HEK293 (cell line): Measurements from ENCODE around the gene UGT1A4.
A peak's percentile ranks its signal among the peaks of the same experiment; 100 is the strongest.

Experiments
- CTCF ChIA-PET: fragments of 350-600 bp; formaldehyde crosslinking; extraction: SDS; loops from one replicate; lab custom pipeline; 2021; ENCODE audit warnings: antibody characterized with exemption; lab: Yijun Ruan, JAX
- POLR2A ChIA-PET: fragments of 300-600 bp; formaldehyde crosslinking; extraction: SDS; loops from one replicate; lab custom pipeline; 2020; ENCODE audit warnings: antibody characterized with exemption, inconsistent platforms; lab: Yijun Ruan, JAX
- H3K27ac ChIP-seq: fragments of 200-500 bp; sonication (Bioruptor generic); 2 replicates; pipeline ENCODE4 v1.5.1; 2014; ENCODE audit warnings: low read depth, low read length, control low read depth, inconsistent platforms; ENCODE audit errors: extremely low read depth
- H3K36me3 ChIP-seq, 2 experiments: fragments of 200-500 bp in 1 of 2; sonication (Bioruptor generic) in 1 of 2; 1 replicate in 1 of 2; 2 replicates in 1 of 2; pipeline ENCODE4 v1.5.1; 2014 to 2017; ENCODE audit warnings: inconsistent platforms in 2 of 2, low read length in 2 of 2; ENCODE audit not compliant: control insufficient read depth in 2 of 2, insufficient read depth in 1 of 2
- H3K4me1 ChIP-seq: fragments of 200-500 bp; sonication (Bioruptor generic); 2 replicates; pipeline ENCODE4 v1.5.1; 2014; ENCODE audit warnings: mild to moderate bottlenecking, low read length, inconsistent platforms; ENCODE audit not compliant: control insufficient read depth, insufficient read depth
- H3K4me3 ChIP-seq: 2 replicates; pipeline ENCODE4 v1.5.1; 2011; ENCODE audit warnings: low read depth, mild to moderate bottlenecking, control low read depth, low read length, moderate library complexity
- H3K9me3 ChIP-seq: fragments of 200-500 bp; sonication (Bioruptor generic); 2 replicates; pipeline ENCODE4 v1.5.1; 2014; ENCODE audit warnings: low read depth, low read length, inconsistent platforms; ENCODE audit not compliant: control insufficient read depth, insufficient read depth
- KLF1 ChIP-seq: fragments of 450-650 bp; formaldehyde crosslinking; IDR thresholded peaks from 2 replicates; pipeline ENCODE4 v1.5.1; 2016; ENCODE audit warnings: missing biosample characterization, missing genetic modification characterization
- MEIS1 ChIP-seq: sonication (generic); formaldehyde crosslinking; IDR thresholded peaks from 2 replicates; pipeline ENCODE4 v1.8.1; 2022; ENCODE audit warnings: missing genetic modification reagents, mild to moderate bottlenecking, borderline replicate concordance
- SP3 ChIP-seq: fragments of 450-650 bp; formaldehyde crosslinking; IDR thresholded peaks from 2 replicates; pipeline ENCODE4 v1.5.1; 2016; ENCODE audit warnings: missing biosample characterization, missing genetic modification characterization
- SP7 ChIP-seq: fragments of 450-650 bp; formaldehyde crosslinking; IDR thresholded peaks from 2 replicates; pipeline ENCODE4 v1.5.1; 2016; ENCODE audit warnings: missing biosample characterization, missing genetic modification characterization
- ZBTB7A ChIP-seq: fragments of 450-650 bp; formaldehyde crosslinking; IDR thresholded peaks from 2 replicates; pipeline ENCODE4 v1.5.1; 2016; ENCODE audit warnings: low read depth, missing biosample characterization, missing genetic modification characterization
- ZEB2 ChIP-seq: fragments of 450-650 bp; formaldehyde crosslinking; IDR thresholded peaks from 2 replicates; pipeline ENCODE4 v1.5.1; 2016; ENCODE audit warnings: missing biosample characterization, missing genetic modification characterization
- ZFP69B ChIP-seq: fragments of 450-650 bp; formaldehyde crosslinking; IDR thresholded peaks from 2 replicates; pipeline ENCODE4 v1.5.1; 2016; ENCODE audit warnings: missing biosample characterization, missing genetic modification characterization
- ZNF132 ChIP-seq: fragments of 450-650 bp; formaldehyde crosslinking; IDR thresholded peaks from 2 replicates; pipeline ENCODE4 v1.5.1; 2017; ENCODE audit warnings: missing biosample characterization, missing genetic modification characterization, borderline replicate concordance
- ZNF140 ChIP-seq: fragments of 450-650 bp; formaldehyde crosslinking; IDR thresholded peaks from 2 replicates; pipeline ENCODE4 v1.5.1; 2016; ENCODE audit warnings: missing biosample characterization, missing genetic modification characterization
- ZNF184 ChIP-seq: fragments of 450-650 bp; IDR thresholded peaks from 2 replicates; pipeline ENCODE4 v1.5.1; 2018; ENCODE audit warnings: missing biosample characterization, mild to moderate bottlenecking, missing genetic modification characterization
- ZNF354C ChIP-seq: fragments of 450-650 bp; formaldehyde crosslinking; IDR thresholded peaks from 2 replicates; pipeline ENCODE4 v1.5.1; 2016; ENCODE audit warnings: missing biosample characterization, missing genetic modification characterization, low read depth, borderline replicate concordance
- ZNF48 ChIP-seq: fragments of 450-650 bp; formaldehyde crosslinking; IDR thresholded peaks from 2 replicates; pipeline ENCODE4 v1.5.1; 2016; ENCODE audit warnings: missing biosample characterization, missing genetic modification characterization
- ZNF600 ChIP-seq: fragments of 450-650 bp; formaldehyde crosslinking; IDR thresholded peaks from 2 replicates; pipeline ENCODE4 v1.5.1; 2016; ENCODE audit warnings: missing biosample characterization, missing genetic modification characterization
- ZNF629 ChIP-seq: fragments of 450-650 bp; formaldehyde crosslinking; IDR thresholded peaks from 2 replicates; pipeline ENCODE4 v1.5.1; 2017; ENCODE audit warnings: missing biosample characterization, missing genetic modification characterization
- ZNF658 ChIP-seq: fragments of 450-650 bp; formaldehyde crosslinking; IDR thresholded peaks from 2 replicates; pipeline ENCODE4; 2016; ENCODE audit warnings: missing biosample characterization, missing genetic modification characterization
- ZXDB ChIP-seq: fragments of 450-650 bp; formaldehyde crosslinking; IDR thresholded peaks from 2 replicates; pipeline ENCODE4 v1.5.1; 2016; ENCODE audit warnings: missing biosample characterization, missing genetic modification characterization
- TF ChIP-seq, protein P1 (sequence below): fragments of 450-650 bp; formaldehyde crosslinking; IDR thresholded peaks from 2 replicates; pipeline ENCODE4 v1.5.1; 2016; ENCODE audit warnings: missing biosample characterization, missing genetic modification characterization
- TF ChIP-seq, protein P2 (sequence below): fragments of 450-650 bp; formaldehyde crosslinking; IDR thresholded peaks from 2 replicates; pipeline ENCODE4 v1.5.1; 2016; ENCODE audit warnings: missing biosample characterization, missing genetic modification characterization
- TF ChIP-seq, protein P3 (sequence below): fragments of 450-650 bp; formaldehyde crosslinking; IDR thresholded peaks from 2 replicates; pipeline ENCODE4 v1.5.1; 2017; ENCODE audit warnings: missing biosample characterization, missing genetic modification characterization

Gene UGT1A4

DNA sequence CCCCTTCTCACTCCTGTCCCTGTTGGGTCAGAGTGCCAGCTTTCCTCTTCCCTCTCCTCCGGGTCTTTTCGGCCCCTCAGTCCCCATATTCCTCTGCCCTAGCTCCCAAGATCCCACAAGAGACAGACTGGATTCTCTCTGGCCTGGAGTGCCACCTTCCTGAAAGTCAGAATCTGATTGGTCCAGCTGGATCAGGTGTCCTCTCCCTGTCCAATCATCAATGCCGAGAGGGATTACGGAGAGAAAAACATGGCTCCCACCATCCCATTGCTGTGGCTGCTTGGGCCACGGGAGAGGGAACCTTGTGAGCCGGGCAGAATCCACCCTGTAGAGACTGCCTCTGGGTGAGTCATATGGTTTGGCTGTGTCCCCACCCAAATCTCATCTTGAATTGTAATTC lies 56.9 kb downstream of the UGT1A4 start (continued):
- TF ChIP-seq, protein P1, sequence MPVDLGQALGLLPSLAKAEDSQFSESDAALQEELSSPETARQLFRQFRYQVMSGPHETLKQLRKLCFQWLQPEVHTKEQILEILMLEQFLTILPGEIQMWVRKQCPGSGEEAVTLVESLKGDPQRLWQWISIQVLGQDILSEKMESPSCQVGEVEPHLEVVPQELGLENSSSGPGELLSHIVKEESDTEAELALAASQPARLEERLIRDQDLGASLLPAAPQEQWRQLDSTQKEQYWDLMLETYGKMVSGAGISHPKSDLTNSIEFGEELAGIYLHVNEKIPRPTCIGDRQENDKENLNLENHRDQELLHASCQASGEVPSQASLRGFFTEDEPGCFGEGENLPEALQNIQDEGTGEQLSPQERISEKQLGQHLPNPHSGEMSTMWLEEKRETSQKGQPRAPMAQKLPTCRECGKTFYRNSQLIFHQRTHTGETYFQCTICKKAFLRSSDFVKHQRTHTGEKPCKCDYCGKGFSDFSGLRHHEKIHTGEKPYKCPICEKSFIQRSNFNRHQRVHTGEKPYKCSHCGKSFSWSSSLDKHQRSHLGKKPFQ (tag by site-specific recombination), result no peak

DNA sequence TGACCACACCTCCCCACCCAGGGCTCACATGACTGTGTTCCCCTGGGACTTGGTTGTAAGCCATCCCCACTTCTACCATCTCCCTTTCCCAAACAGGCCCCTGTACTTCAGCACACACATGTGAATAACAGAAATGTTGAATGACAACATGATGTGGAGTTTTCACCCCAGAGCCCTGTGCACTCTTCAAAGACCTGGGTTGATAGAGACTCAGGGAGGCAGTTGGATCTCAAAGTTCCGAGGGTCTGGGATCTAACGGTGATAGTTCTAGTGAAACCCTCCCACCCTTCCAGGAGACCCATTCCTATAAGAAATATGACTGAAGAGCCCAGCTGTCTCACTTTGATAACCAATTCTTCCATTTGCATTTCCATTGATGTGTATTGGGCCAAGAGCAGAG lies 59.5 kb downstream of the UGT1A4 start, which contains the start of gene MROH2A:
MROH2A (plus strand) TSS at position 301 of the 400 bp plus-strand sequence. CDS start 1,029 bp downstream, outside the sequence.
- no peaks in the 10 kb centered on the region for H3K4me1 ChIP-seq
- ChIA-PET CTCF (interaction anchor here (0.7 kb wide), 1 partner anchor 153 kb away, joined by 3 read pairs; no protein-coding TSS in a partner anchor), POLR2A (no interaction called here)
- no peak within 1 kb of the TSS for H3K27ac ChIP-seq
- H3K36me3 ChIP-seq, result no peaks in the 10 kb centered on the region
- H3K4me3 ChIP-seq, result no peak within 1 kb of the TSS
- no peaks in the 10 kb centered on the region for H3K9me3 ChIP-seq
- TF ChIP-seq, protein P2, sequence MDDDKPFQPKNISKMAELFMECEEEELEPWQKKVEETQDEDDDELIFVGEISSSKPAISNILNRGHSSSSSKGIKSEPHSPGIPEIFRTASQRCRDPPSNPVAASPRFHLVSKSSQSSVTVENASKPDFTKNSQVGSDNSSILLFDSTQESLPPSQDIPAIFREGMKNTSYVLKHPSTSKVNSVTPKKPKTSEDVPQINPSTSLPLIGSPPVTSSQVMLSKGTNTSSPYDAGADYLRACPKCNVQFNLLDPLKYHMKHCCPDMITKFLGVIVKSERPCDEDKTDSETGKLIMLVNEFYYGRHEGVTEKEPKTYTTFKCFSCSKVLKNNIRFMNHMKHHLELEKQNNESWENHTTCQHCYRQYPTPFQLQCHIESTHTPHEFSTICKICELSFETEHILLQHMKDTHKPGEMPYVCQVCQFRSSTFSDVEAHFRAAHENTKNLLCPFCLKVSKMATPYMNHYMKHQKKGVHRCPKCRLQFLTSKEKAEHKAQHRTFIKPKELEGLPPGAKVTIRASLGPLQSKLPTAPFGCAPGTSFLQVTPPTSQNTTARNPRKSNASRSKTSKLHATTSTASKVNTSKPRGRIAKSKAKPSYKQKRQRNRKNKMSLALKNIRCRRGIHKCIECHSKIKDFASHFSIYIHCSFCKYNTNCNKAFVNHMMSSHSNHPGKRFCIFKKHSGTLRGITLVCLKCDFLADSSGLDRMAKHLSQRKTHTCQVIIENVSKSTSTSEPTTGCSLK (tag by site-specific recombination), result no peak
- TF ChIP-seq KLF1 (tag by site-specific recombination), result no peak
- TF ChIP-seq ZBTB7A (tag by site-specific recombination), result no peak
- TF ChIP-seq, protein P3, sequence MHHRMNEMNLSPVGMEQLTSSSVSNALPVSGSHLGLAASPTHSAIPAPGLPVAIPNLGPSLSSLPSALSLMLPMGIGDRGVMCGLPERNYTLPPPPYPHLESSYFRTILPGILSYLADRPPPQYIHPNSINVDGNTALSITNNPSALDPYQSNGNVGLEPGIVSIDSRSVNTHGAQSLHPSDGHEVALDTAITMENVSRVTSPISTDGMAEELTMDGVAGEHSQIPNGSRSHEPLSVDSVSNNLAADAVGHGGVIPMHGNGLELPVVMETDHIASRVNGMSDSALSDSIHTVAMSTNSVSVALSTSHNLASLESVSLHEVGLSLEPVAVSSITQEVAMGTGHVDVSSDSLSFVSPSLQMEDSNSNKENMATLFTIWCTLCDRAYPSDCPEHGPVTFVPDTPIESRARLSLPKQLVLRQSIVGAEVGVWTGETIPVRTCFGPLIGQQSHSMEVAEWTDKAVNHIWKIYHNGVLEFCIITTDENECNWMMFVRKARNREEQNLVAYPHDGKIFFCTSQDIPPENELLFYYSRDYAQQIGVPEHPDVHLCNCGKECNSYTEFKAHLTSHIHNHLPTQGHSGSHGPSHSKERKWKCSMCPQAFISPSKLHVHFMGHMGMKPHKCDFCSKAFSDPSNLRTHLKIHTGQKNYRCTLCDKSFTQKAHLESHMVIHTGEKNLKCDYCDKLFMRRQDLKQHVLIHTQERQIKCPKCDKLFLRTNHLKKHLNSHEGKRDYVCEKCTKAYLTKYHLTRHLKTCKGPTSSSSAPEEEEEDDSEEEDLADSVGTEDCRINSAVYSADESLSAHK (tag by site-specific recombination), result no peak

DNA sequence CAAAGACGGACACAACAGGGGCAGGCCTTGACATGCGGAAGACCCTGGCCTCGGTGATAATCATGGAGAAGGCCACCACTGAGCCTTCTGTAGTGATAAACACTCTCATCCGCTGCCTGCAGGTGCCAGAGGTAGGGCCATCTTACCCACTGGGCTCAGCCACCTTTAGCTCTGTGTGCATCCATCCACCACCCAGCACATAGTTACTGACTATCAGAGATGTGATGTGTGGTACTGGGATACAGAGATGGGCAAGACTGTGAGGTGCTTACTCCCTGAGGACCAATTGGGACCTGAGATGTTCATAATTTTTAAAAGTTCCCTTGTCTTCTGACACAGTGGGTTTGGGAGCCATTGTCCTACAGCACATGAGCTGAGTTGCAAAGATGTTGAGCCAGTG lies 61.2 kb downstream of the UGT1A4 start:
- POLR2A ChIA-PET, result no interaction called here
- CTCF ChIA-PET, result interaction anchor here (1.6 kb wide), 1 partner anchor 68 kb away, joined by 3 read pairs; no protein-coding TSS in a partner anchor

DNA sequence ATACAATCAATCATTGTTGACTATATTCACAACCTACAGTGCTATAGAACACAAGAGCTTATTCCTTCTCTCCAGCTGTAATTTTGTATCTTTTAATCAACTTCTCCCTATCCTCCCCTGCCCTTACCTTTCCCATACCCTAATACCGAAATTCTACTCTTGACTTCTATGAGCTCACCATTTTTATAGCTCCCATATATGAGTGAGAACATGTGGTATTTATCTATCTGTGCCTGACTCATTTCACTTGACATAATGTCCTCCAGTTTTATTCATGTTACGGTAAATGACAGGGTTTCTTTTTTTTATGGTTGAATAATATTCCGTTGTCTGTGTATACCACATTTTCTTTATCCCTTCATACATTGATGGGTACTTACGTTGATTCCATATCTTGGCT lies 62.2 kb downstream of the UGT1A4 start:
- CTCF ChIA-PET, result interaction anchor here (1.6 kb wide), 1 partner anchor 69 kb away, joined by 3 read pairs; no protein-coding TSS in a partner anchor
- Histone ChIP-seq H3K4me1 (no peaks in the 10 kb centered on the region), H3K4me3 (no peak overlapping the region), H3K36me3 (no peaks in the 10 kb centered on the region), H3K9me3 (no peaks in the 10 kb centered on the region), H3K27ac (no peak overlapping the region)
- POLR2A ChIA-PET, result no interaction called here
- TF ChIP-seq ZXDB (tag by site-specific recombination) (no peak), ZNF48 (no peak), MEIS1 (CRISPR knock-in tag) (no peak), ZEB2 (no peak), ZNF629 (tag by site-specific recombination) (0 out of 2 replicates have a peak, but pooled peaks have one; percentile 29), SP7 (tag by site-specific recombination) (peak; percentile 44; the same call in 1 of the 2 replicates), ZNF132 (tag by site-specific recombination) (no peak)

More for the DNA sequence above, 61.2 kb downstream of the UGT1A4 start:
- no peak for TF ChIP-seq ZNF140 (tag by site-specific recombination)
- no peak for TF ChIP-seq ZNF354C (tag by site-specific recombination)
- no peak for TF ChIP-seq SP3 (tag by site-specific recombination)
- TF ChIP-seq ZFP69B (tag by site-specific recombination), result no peak
- TF ChIP-seq ZNF600 (tag by site-specific recombination), result no peak
- no peak for TF ChIP-seq ZNF658 (tag by site-specific recombination)
- TF ChIP-seq, protein P1 (tag by site-specific recombination), result no peak
- no peak for TF ChIP-seq ZNF184 (tag by site-specific recombination)
- no peak overlapping the region for H3K4me3 ChIP-seq
- no peak overlapping the region for H3K27ac ChIP-seq
- H3K9me3 ChIP-seq, result no peaks in the 10 kb centered on the region
- no peaks in the 10 kb centered on the region for H3K4me1 ChIP-seq
- no peaks in the 10 kb centered on the region for H3K36me3 ChIP-seq
